ENCODE results near the gene REV3L.
A peak's percentile ranks its signal among the peaks of the same experiment; 100 is the strongest.

The REV3L gene

DNA sequence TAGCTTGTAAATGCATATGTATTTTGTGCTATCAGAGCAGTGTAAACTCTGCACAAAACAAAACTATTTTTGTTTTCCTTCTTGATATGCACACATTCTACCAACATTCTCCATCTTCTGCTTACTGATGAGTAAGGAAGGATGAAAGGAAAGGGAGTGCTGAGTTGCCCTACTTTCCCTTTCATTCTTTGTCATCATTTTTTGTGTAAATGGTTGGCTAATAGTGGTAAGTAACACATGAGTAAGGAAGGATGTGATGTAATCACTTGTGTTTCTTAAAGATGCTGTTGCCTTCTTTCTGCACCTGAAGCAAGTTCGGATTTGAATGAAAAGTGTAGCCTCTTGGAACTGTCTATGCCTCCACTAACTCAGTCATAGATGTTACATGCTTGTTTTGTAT lies 4.6 kb upstream of the REV3L start:
- 75% methylated on average over 1 of the region's 1 CpG for WGBS

DNA sequence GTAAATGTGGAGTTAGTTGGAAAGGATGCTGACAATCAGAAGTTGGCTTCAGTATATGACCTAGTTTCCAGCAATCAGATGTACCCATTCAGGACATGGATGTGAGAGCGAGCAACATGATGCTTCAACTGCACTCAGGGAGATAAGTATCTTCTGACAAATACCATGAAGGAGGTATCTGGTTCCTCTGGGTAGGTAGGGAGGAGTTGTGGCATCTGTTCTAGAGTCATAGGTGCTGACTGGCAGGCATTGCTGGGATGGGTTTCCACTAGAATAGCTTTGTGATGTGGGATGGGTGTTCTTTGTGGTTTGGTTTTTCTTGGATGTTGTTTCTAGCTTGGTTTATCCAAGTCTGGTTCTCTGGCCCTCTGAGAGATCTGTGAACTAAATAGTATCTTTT lies 3.9 kb upstream of the REV3L start:
- Histone ChIP-seq H3K27ac (ENCODE audit: low read depth, low read length) (no peak overlapping the region), H3K4me1 (ENCODE audit: insufficient read depth, low read length) (peaks cover 18% of the 10 kb centered on the region; the same call in 1 of the 2 replicates), H3K36me3 (ENCODE audit: insufficient read depth, low read length) (peaks cover 19% of the 10 kb centered on the region), H3K9ac (ENCODE audit: low read depth, low read length) (no peak overlapping the region), H3K9me3 (ENCODE audit: insufficient read depth, low read depth, low read length) (peaks cover 4% of the 10 kb centered on the region; the same call in 1 of the 2 replicates), H3K27me3 (ENCODE audit: insufficient read depth, low read length) (peaks cover 3% of the 10 kb centered on the region), H3K4me3 (ENCODE audit: low read length) (no peak overlapping the region)
- WGBS, result 98% methylated on average over 1 of the region's 1 CpG

More for the DNA sequence above, 4.6 kb upstream of the REV3L start:
- Histone ChIP-seq H3K9me3 (ENCODE audit: insufficient read depth, low read depth, low read length) (peaks cover 4% of the 10 kb centered on the region; the same call in 1 of the 2 replicates), H3K27me3 (ENCODE audit: insufficient read depth, low read length) (no peaks in the 10 kb centered on the region), H3K4me1 (ENCODE audit: insufficient read depth, low read length) (peaks cover 17% of the 10 kb centered on the region; the same call in 1 of the 2 replicates), H3K27ac (ENCODE audit: low read depth, low read length) (no peak overlapping the region), H3K36me3 (ENCODE audit: insufficient read depth, low read length) (peaks cover 19% of the 10 kb centered on the region), H3K4me3 (ENCODE audit: low read length) (no peak overlapping the region), H3K9ac (ENCODE audit: low read depth, low read length) (no peak overlapping the region)

DNA sequence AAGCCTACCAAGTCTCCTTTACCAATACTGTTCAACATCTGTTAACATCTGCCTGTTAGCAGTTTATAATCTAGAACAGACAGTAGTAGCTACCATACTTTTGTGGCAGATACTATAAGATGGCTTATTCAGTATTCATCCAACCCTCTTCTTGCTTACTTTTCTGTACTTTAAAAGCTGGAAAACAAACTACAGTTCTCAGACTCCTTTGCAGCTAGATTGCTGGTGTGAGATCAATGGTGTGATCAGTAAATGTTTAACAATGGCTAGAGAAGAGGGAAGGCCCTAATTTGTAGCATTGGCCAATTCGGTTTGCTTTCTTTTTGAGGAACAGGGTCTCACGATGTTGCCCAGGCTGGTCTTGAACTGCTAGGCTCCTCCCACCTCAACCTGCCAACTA lies 3.5 kb upstream of the REV3L start:
- Histone ChIP-seq H3K9ac (ENCODE audit: low read depth, low read length) (no peak overlapping the region), H3K9me3 (ENCODE audit: insufficient read depth, low read depth, low read length) (peaks cover 4% of the 10 kb centered on the region; the same call in 1 of the 2 replicates), H3K4me3 (ENCODE audit: low read length) (no peak overlapping the region), H3K4me1 (ENCODE audit: insufficient read depth, low read length) (peaks cover 22% of the 10 kb centered on the region; the same call in 1 of the 2 replicates), H3K27me3 (ENCODE audit: insufficient read depth, low read length) (peaks cover 7% of the 10 kb centered on the region), H3K36me3 (ENCODE audit: insufficient read depth, low read length) (peaks cover 18% of the 10 kb centered on the region), H3K27ac (ENCODE audit: low read depth, low read length) (no peak overlapping the region)
- 93% methylated on average over 2 of the region's 2 CpGs for WGBS

DNA sequence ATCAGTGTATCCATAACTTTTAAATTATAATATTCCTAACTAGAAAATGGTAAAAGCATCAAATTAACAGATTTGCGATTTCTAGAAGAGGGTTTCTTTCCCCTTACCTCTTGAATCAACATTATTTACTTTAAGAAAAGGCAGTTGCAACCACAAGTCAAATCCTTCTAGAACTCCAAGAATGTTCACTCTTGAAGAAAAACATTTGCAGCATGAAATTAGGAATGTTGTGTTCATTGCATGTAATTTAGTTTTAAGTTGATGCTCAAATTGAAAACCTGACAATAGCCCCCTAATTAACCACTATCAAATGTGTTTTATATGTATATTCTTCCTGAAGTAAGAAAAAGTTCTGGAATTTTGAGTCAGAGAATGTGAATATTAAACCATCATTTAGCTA lies 2.3 kb upstream of the REV3L start:
- Histone ChIP-seq H3K9me3 (ENCODE audit: insufficient read depth, low read depth, low read length) (peaks cover 4% of the 10 kb centered on the region; the same call in 1 of the 2 replicates), H3K27me3 (ENCODE audit: insufficient read depth, low read length) (peaks cover 18% of the 10 kb centered on the region), H3K36me3 (ENCODE audit: insufficient read depth, low read length) (peaks cover 17% of the 10 kb centered on the region), H3K27ac (ENCODE audit: low read depth, low read length) (no peak overlapping the region), H3K4me3 (ENCODE audit: low read length) (peak overlapping the region; percentile 95), H3K9ac (ENCODE audit: low read depth, low read length) (no peak overlapping the region), H3K4me1 (ENCODE audit: insufficient read depth, low read length) (peaks cover 29% of the 10 kb centered on the region; the same call in 1 of the 2 replicates)
- WGBS, result 100% methylated on average over 1 of the region's 1 CpG

DNA sequence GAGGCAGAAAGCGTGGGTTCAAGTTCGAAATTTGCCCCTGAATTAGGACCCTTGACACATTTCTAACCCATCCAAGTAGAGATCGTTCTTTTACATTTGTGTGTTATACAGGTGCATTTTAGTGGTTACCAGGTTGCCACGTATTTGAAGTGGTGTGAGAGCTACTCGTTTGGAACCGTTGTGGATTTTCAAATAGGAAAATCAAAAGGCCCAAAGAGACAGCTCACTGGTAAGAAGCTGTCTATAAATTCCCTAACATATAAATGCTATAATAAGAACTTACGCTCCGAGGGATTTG lies 1.6 kb upstream of the REV3L start:
- peak overlapping the region; percentile 97 for H3K9ac ChIP-seq (ENCODE audit: low read depth, low read length)
- H3K27ac ChIP-seq (ENCODE audit: low read depth, low read length), result peak overlapping the region; percentile 99
- H3K4me3 ChIP-seq (ENCODE audit: low read length), result peak overlapping the region; percentile 95
- H3K27me3 ChIP-seq (ENCODE audit: insufficient read depth, low read length), result peaks cover 26% of the 10 kb centered on the region
- peaks cover 4% of the 10 kb centered on the region; the same call in 1 of the 2 replicates for H3K9me3 ChIP-seq (ENCODE audit: insufficient read depth, low read depth, low read length)
- 34% methylated on average over 8 of the region's 8 CpGs for WGBS
- H3K4me1 ChIP-seq (ENCODE audit: insufficient read depth, low read length), result peaks cover 26% of the 10 kb centered on the region; the same call in 1 of the 2 replicates
- H3K36me3 ChIP-seq (ENCODE audit: insufficient read depth, low read length), result peaks cover 17% of the 10 kb centered on the region

DNA sequence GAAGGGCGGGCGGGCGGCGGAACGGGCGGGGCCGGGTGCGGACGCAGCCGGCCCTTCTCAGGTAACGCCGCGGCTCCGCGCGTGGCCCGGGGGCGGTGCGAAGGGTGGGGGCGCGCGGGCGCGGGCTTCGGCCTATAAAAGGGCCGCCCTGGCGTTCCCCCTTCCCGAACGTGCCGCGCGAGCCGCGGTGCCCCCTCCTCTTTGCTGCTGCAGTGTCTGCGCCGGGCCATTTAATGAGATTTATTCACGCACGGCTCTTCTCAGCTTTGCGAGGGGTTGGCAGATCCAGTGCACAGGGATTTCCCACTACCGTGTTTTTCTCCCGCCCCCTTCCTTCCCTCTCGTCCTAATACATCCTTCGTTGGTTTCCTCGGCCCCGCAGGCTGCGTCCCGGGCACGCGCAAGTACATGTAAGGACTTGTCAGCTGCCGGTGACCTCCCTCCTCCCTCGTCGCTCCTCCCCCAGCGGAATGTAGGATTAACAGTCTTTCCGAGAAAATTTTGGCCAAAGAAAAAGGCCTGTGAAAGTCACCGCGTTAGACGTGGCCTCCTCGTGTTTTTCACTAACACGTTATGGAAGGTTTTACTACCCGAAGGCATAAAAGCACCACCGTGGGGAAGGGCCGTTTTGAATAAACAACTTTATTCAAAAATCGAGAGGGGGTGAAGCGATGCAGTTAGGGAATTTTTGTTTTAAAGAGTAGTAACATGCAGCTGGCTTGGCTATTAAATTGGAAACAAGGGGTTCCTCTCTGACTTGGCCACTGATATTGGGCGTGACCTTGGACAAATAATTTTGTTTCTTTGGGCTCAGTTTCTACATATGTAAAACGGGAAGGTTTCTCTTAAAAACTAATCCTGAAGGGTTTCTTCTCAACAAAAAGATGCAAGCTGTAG lies 966 bp upstream of the REV3L start:
- under 1% methylated on average over 66 of the region's 66 CpGs for WGBS
- Histone ChIP-seq H3K9me3 (ENCODE audit: insufficient read depth, low read depth, low read length) (peaks cover 4% of the 10 kb centered on the region; the same call in 1 of the 2 replicates), H3K27me3 (ENCODE audit: insufficient read depth, low read length) (peaks cover 32% of the 10 kb centered on the region), H3K27ac (ENCODE audit: low read depth, low read length) (peak overlapping the region; percentile 99), H3K4me1 (ENCODE audit: insufficient read depth, low read length) (peaks cover 32% of the 10 kb centered on the region), H3K9ac (ENCODE audit: low read depth, low read length) (peak overlapping the region; percentile 97), H3K36me3 (ENCODE audit: insufficient read depth, low read length) (peaks cover 17% of the 10 kb centered on the region), H3K4me3 (ENCODE audit: low read length) (peak overlapping the region; percentile 95)

DNA sequence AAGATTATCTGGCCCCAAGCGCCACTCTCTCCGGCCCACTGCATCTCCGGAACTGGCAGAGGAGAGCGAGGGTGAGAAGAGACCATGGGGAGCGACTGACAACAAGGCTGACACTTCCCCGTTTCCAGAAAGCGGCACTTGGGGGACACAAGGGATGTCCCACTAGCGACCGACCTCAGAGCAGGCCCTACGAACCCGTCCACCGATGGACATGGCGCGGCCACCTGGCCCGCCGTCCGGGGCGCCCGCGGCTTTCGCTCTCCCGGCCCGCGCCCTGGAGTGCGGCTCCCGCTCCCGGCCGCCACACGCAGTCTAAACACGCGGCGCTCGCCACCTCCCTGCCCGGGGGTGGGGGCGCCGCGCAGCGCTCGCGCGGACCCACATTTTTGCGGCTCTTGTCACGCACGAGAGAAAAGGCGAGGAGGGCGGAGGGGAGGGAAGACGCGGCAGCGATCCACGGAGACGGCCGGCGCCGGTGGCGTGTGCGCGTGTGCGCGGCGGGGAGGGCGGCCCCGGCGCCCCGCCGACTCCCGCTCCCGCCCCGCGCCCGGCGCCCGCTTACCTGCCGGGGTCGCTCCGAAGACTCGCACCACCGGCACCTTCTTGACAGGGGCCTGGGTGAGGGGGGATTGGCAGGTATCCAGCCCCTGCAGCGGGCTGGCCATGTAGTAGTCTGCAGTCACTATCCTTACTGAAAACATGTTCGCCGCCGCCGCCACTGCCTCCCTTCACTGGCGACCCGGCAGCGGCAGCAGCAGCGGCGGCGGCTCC lies 645 bp downstream of the REV3L start:
- Histone ChIP-seq H3K9me3 (ENCODE audit: insufficient read depth, low read depth, low read length) (peaks cover 4% of the 10 kb centered on the region; the same call in 1 of the 2 replicates), H3K4me1 (ENCODE audit: insufficient read depth, low read length) (peaks cover 41% of the 10 kb centered on the region), H3K4me3 (ENCODE audit: low read length) (peak overlapping the region; percentile 95), H3K27me3 (ENCODE audit: insufficient read depth, low read length) (peaks cover 44% of the 10 kb centered on the region), H3K27ac (ENCODE audit: low read depth, low read length) (peak overlapping the region; percentile 99; the same call in 1 of the 2 replicates), H3K36me3 (ENCODE audit: insufficient read depth, low read length) (peaks cover 10% of the 10 kb centered on the region; the same call in 1 of the 2 replicates), H3K9ac (ENCODE audit: low read depth, low read length) (peak overlapping the region; percentile 97)
- under 1% methylated on average over 88 of the region's 88 CpGs for WGBS

DNA sequence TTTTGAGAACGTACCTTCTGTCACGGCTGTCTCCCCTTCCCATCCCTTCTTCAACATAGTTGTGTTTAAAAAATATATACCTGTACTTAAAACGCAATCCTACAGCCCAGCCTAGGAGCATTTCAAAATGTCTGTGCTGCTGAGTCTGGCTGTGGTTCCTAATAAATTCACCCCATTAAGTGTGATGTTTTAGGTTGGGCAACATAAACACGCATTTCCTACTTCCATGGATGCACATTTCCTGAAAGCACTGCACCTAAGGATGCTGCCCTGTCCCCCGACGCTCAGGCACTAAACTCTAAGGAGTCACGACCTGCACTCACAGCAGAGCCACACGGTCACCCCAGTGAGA lies 1.2 kb downstream of the REV3L start:
- no peak overlapping the region for H3K27ac ChIP-seq (ENCODE audit: low read depth, low read length)
- peaks cover 8% of the 10 kb centered on the region; the same call in 1 of the 2 replicates for H3K36me3 ChIP-seq (ENCODE audit: insufficient read depth, low read length)
- peak overlapping the region; percentile 97 for H3K9ac ChIP-seq (ENCODE audit: low read depth, low read length)
- H3K4me1 ChIP-seq (ENCODE audit: insufficient read depth, low read length), result peaks cover 46% of the 10 kb centered on the region
- H3K27me3 ChIP-seq (ENCODE audit: insufficient read depth, low read length), result peaks cover 50% of the 10 kb centered on the region
- peak overlapping the region; percentile 95 for H3K4me3 ChIP-seq (ENCODE audit: low read length)
- H3K9me3 ChIP-seq (ENCODE audit: insufficient read depth, low read depth, low read length), result peaks cover 4% of the 10 kb centered on the region; the same call in 1 of the 2 replicates
- WGBS, result 7% methylated on average over 7 of the region's 8 CpGs

DNA sequence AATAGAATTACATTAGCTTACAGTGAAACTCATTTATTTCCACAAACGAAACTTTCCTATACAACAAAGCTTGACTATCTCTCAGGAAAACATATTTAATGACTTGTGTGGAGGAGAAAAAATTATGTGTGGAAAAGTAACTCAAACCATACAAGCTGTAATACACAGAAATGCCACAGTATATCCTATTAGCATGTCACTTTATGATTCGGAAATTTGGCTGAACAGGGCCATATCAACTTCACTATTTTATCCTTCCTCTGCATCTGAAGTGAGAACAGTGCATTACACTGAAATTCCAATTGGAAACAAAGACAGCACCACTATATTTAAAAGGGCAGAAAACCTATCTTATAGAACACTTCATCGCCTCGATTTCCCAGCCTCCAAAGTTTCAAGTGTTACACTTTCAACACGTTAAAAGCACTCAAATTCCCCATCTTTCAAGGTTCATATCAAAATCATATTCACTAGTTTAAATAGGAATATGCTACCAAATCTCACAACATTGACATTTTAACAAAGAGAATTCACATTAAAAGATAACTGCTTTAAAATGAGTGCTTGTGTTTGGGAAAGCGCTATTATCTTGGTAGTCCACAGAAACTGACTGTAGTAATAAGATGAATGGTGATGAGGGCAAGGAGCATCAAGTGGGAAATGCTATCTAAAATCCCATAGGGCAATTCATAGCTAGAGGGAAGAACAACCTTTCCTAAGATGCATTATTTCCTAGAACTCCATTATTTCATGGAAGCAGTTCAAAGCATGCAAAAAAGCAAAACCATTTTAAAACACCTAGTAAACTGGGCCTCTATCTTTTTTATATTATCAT lies 1.8 kb downstream of the REV3L start:
- Histone ChIP-seq H3K9ac (ENCODE audit: low read depth, low read length) (no peak overlapping the region), H3K36me3 (ENCODE audit: insufficient read depth, low read length) (peaks cover 2% of the 10 kb centered on the region; the same call in 1 of the 2 replicates), H3K9me3 (ENCODE audit: insufficient read depth, low read depth, low read length) (no peaks in the 10 kb centered on the region), H3K4me1 (ENCODE audit: insufficient read depth, low read length) (peaks cover 46% of the 10 kb centered on the region), H3K4me3 (ENCODE audit: low read length) (peak overlapping the region; percentile 95), H3K27ac (ENCODE audit: low read depth, low read length) (no peak overlapping the region), H3K27me3 (ENCODE audit: insufficient read depth, low read length) (peaks cover 56% of the 10 kb centered on the region)
- 60% methylated on average over 6 of the region's 6 CpGs for WGBS

DNA sequence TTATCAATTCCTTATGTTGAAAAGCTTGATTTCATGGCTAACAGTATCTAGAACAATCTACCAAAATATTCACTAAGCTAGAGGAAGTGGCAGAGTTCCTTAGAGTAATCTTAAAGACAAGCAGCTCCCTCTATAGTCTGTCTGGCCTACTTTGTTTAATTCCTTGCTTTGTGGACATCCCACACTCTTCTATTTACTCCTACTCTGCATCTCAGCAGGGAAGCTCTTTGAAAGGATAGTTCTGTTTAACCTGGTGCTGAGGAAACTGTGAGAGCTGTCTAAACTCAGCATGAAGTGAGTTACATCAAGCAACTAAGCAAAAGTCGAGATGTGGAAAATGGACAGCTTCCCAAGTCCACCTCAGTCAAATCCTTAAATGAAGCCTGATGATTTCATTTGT lies 4.3 kb downstream of the REV3L start:
- no peak overlapping the region for H3K27ac ChIP-seq (ENCODE audit: low read depth, low read length)
- no peaks in the 10 kb centered on the region for H3K36me3 ChIP-seq (ENCODE audit: insufficient read depth, low read length)
- H3K9me3 ChIP-seq (ENCODE audit: insufficient read depth, low read depth, low read length), result no peaks in the 10 kb centered on the region
- no peak overlapping the region for H3K4me3 ChIP-seq (ENCODE audit: low read length)
- 0% methylated on average over 1 of the region's 1 CpG for WGBS
- H3K4me1 ChIP-seq (ENCODE audit: insufficient read depth, low read length), result peaks cover 37% of the 10 kb centered on the region
- H3K27me3 ChIP-seq (ENCODE audit: insufficient read depth, low read length), result peaks cover 69% of the 10 kb centered on the region
- no peak overlapping the region for H3K9ac ChIP-seq (ENCODE audit: low read depth, low read length)
